ENCODE data around the gene OR5M11. TPM values are rescaled to one million over a fixed set of nuclear protein-coding genes. Genes with fewer than 3 reads are reported as not detected.
"Not testable (repeated sequence)": the region's sequence is repeated elsewhere in the genome, so short reads cannot be mapped to it uniquely, and the experiment has no call there.

Gene OR5M11
- not detected in 2 replicates for total RNA-seq (2014; rRNA removed; shearing (Covaris generic))

- no peaks in the 10 kb centered on the region for H3K27me3 ChIP-seq (ENCODE audit: control insufficient read depth, insufficient read depth, low read length)
- H3K36me3 ChIP-seq (replicated peaks; ENCODE audit: control insufficient read depth, insufficient read depth, low read length): no peaks in the 10 kb centered on the region
- H3K4me3 ChIP-seq (ENCODE audit: insufficient read depth, low read depth, low read length): no peak within 1 kb of the TSS
- no peak for DNase-seq
These were observed at the start of gene OR5M11 for GRCh38 chr11:56543157-56543556. OR5M11 (minus strand) TSS chr11:56543257; CDS start chr11:56543257, 0 bp downstream.

GRCh38 chr11:56592088-56592717 is 49.1 kb upstream of the OR5M11 start:
- not testable (repeated sequence) for DNase-seq; H3K27me3 ChIP-seq (ENCODE audit: control insufficient read depth, insufficient read depth, low read length); H3K4me3 ChIP-seq (ENCODE audit: insufficient read depth, low read depth, low read length); H3K36me3 ChIP-seq (replicated peaks; ENCODE audit: control insufficient read depth, insufficient read depth, low read length)

GRCh38 chr11:56577621-56578020 is 34.6 kb upstream of the OR5M11 start, which contains the start of gene OR5M10:
OR5M10 (minus strand) TSS chr11:56577721; CDS start chr11:56577721, 0 bp downstream.
- H3K36me3 ChIP-seq (replicated peaks; ENCODE audit: control insufficient read depth, insufficient read depth, low read length): no peaks in the 10 kb centered on the region
- no peaks in the 10 kb centered on the region for H3K27me3 ChIP-seq (ENCODE audit: control insufficient read depth, insufficient read depth, low read length)
- DNase-seq: no peak
- no peak within 1 kb of the TSS for H3K4me3 ChIP-seq (ENCODE audit: insufficient read depth, low read depth, low read length)

GRCh38 chr11:56558574-56558973 is 15.5 kb upstream of the OR5M11 start:
- Histone ChIP-seq H3K4me3 (ENCODE audit: insufficient read depth, low read depth, low read length) (no peak overlapping the region), H3K36me3 (replicated peaks; ENCODE audit: control insufficient read depth, insufficient read depth, low read length) (no peaks in the 10 kb centered on the region), H3K27me3 (ENCODE audit: control insufficient read depth, insufficient read depth, low read length) (no peaks in the 10 kb centered on the region)
- DNase-seq: no peak

GRCh38 chr11:56554691-56555090 is 11.6 kb upstream of the OR5M11 start:
- not testable (repeated sequence) for H3K4me3 ChIP-seq (ENCODE audit: insufficient read depth, low read depth, low read length); H3K27me3 ChIP-seq (ENCODE audit: control insufficient read depth, insufficient read depth, low read length); DNase-seq; H3K36me3 ChIP-seq (replicated peaks; ENCODE audit: control insufficient read depth, insufficient read depth, low read length)

- no peak overlapping the region for H3K4me3 ChIP-seq (ENCODE audit: insufficient read depth, low read depth, low read length)
- no peaks in the 10 kb centered on the region for H3K27me3 ChIP-seq (ENCODE audit: control insufficient read depth, insufficient read depth, low read length)
- H3K36me3 ChIP-seq (replicated peaks; ENCODE audit: control insufficient read depth, insufficient read depth, low read length): no peaks in the 10 kb centered on the region
- no peak for DNase-seq
These were observed 2.5 kb upstream of the OR5M11 start for GRCh38 chr11:56545531-56545930.

GRCh38 chr11:56543739-56544138 is 682 bp upstream of the OR5M11 start:
- H3K4me3 ChIP-seq (ENCODE audit: insufficient read depth, low read depth, low read length): no peak overlapping the region
- no peaks in the 10 kb centered on the region for H3K27me3 ChIP-seq (ENCODE audit: control insufficient read depth, insufficient read depth, low read length)
- no peaks in the 10 kb centered on the region for H3K36me3 ChIP-seq (replicated peaks; ENCODE audit: control insufficient read depth, insufficient read depth, low read length)
- DNase-seq: no peak

- no peaks in the 10 kb centered on the region for H3K27me3 ChIP-seq (ENCODE audit: control insufficient read depth, insufficient read depth, low read length)
- H3K4me3 ChIP-seq (ENCODE audit: insufficient read depth, low read depth, low read length): no peak overlapping the region
- H3K36me3 ChIP-seq (replicated peaks; ENCODE audit: control insufficient read depth, insufficient read depth, low read length): no peaks in the 10 kb centered on the region
- no peak for DNase-seq
These were observed 9.9 kb downstream of the OR5M11 start for GRCh38 chr11:56533054-56533740.

- no peak overlapping the region for H3K4me3 ChIP-seq (ENCODE audit: insufficient read depth, low read depth, low read length)
- no peaks in the 10 kb centered on the region for H3K36me3 ChIP-seq (replicated peaks; ENCODE audit: control insufficient read depth, insufficient read depth, low read length)
- no peaks in the 10 kb centered on the region for H3K27me3 ChIP-seq (ENCODE audit: control insufficient read depth, insufficient read depth, low read length)
- no peak for DNase-seq
These were observed 11.2 kb downstream of the OR5M11 start for GRCh38 chr11:56531856-56532255.

- no peaks in the 10 kb centered on the region for H3K27me3 ChIP-seq (ENCODE audit: control insufficient read depth, insufficient read depth, low read length)
- no peaks in the 10 kb centered on the region for H3K36me3 ChIP-seq (replicated peaks; ENCODE audit: control insufficient read depth, insufficient read depth, low read length)
- peak; percentile 15 for DNase-seq
- H3K4me3 ChIP-seq (ENCODE audit: insufficient read depth, low read depth, low read length): no peak overlapping the region
These were observed 21.0 kb downstream of the OR5M11 start for GRCh38 chr11:56522008-56522407.

GRCh38 chr11:56513280-56513679 is 29.8 kb downstream of the OR5M11 start:
- Histone ChIP-seq H3K36me3 (replicated peaks; ENCODE audit: control insufficient read depth, insufficient read depth, low read length) (no peaks in the 10 kb centered on the region), H3K4me3 (ENCODE audit: insufficient read depth, low read depth, low read length) (no peak overlapping the region), H3K27me3 (ENCODE audit: control insufficient read depth, insufficient read depth, low read length) (no peaks in the 10 kb centered on the region)
- DNase-seq: no peak

- Histone ChIP-seq H3K27me3 (ENCODE audit: control insufficient read depth, insufficient read depth, low read length) (no peaks in the 10 kb centered on the region), H3K4me3 (ENCODE audit: insufficient read depth, low read depth, low read length) (no peak overlapping the region), H3K36me3 (replicated peaks; ENCODE audit: control insufficient read depth, insufficient read depth, low read length) (no peaks in the 10 kb centered on the region)
- DNase-seq: no peak
These were observed 33.6 kb downstream of the OR5M11 start for GRCh38 chr11:56509439-56509838.

GRCh38 chr11:56497010-56497409 is 46.0 kb downstream of the OR5M11 start:
- no peak for DNase-seq
- H3K4me3 ChIP-seq (ENCODE audit: insufficient read depth, low read depth, low read length): no peak overlapping the region
- no peaks in the 10 kb centered on the region for H3K27me3 ChIP-seq (ENCODE audit: control insufficient read depth, insufficient read depth, low read length)
- no peaks in the 10 kb centered on the region for H3K36me3 ChIP-seq (replicated peaks; ENCODE audit: control insufficient read depth, insufficient read depth, low read length)

GRCh38 chr11:56495117-56495516 is 47.9 kb downstream of the OR5M11 start:
- DNase-seq: no peak
- no peaks in the 10 kb centered on the region for H3K36me3 ChIP-seq (replicated peaks; ENCODE audit: control insufficient read depth, insufficient read depth, low read length)
- no peaks in the 10 kb centered on the region for H3K27me3 ChIP-seq (ENCODE audit: control insufficient read depth, insufficient read depth, low read length)
- H3K4me3 ChIP-seq (ENCODE audit: insufficient read depth, low read depth, low read length): no peak overlapping the region
